C4-2B (cell line): ENCODE results near the gene AGL.

Experiments
- CTCF ChIP-seq: fragments of 450-650 bp; conservative IDR thresholded peaks from 2 replicates; pipeline ENCODE4 v1.5.1; 2017; ENCODE audit warnings: mild to moderate bottlenecking
- ZFX ChIP-seq: fragments of 450-650 bp; IDR thresholded peaks from 2 replicates; pipeline ENCODE4 v1.6.1; 2017

- no peak for TF ChIP-seq CTCF
- no peak for TF ChIP-seq ZFX
Observed at GRCh38 chr1:99860703-99861102, 10.5 kb downstream of the AGL start.
